DOHH2 (cell line): Measurements from ENCODE around the gene FRS2.

Experiments used
- H3F3A ChIP-seq: fragments of 200-600 bp; sonication (generic), shearing (Covaris generic); 2 replicates; pipeline ENCODE4 v1.6.0; 2016; ENCODE audit warnings: antibody characterized with exemption, mild to moderate bottlenecking; ENCODE audit not compliant: control insufficient read depth, insufficient read depth
- H3K27ac ChIP-seq: fragments of 200-600 bp; sonication (generic); 2 replicates; pipeline ENCODE4 v1.5.1; 2014; ENCODE audit warnings: low read depth, mild to moderate bottlenecking, low read length, moderate library complexity
- H3K27me3 ChIP-seq: fragments of 200-600 bp; sonication (generic); 2 replicates; pipeline ENCODE4 v1.6.1; 2014; ENCODE audit warnings: mild to moderate bottlenecking, low read length, mixed read lengths; ENCODE audit not compliant: control insufficient read depth
- H3K36me3 ChIP-seq: fragments of 200-600 bp; sonication (generic); 2 replicates; pipeline ENCODE4 v1.6.1; 2014; ENCODE audit warnings: mild to moderate bottlenecking, low read length, moderate library complexity, mixed read lengths; ENCODE audit not compliant: control insufficient read depth
- H3K4me1 ChIP-seq: fragments of 200-600 bp; sonication (generic); 2 replicates; pipeline ENCODE4 v1.6.1; 2014; ENCODE audit warnings: mild to moderate bottlenecking, low read length, mixed read lengths; ENCODE audit not compliant: control insufficient read depth
- H3K4me2 ChIP-seq: fragments of 200-600 bp; sonication (generic); 2 replicates; pipeline ENCODE4 v1.6.0; 2014; ENCODE audit warnings: mild to moderate bottlenecking, low read length, moderate library complexity
- H3K4me3 ChIP-seq: fragments of 200-600 bp; sonication (generic); 2 replicates; pipeline ENCODE4 v1.5.1; 2014; ENCODE audit warnings: mild to moderate bottlenecking, low read length, mixed read lengths
- H3K79me2 ChIP-seq: fragments of 200-600 bp; sonication (generic); 2 replicates; pipeline ENCODE4 v1.6.1; 2014; ENCODE audit warnings: mild to moderate bottlenecking, low read length, mixed read lengths; ENCODE audit not compliant: control insufficient read depth
- H3K9me2 ChIP-seq: fragments of 200-600 bp; sonication (generic); replicated peaks from 2 replicates; pipeline ENCODE4 v1.6.1; 2014; ENCODE audit warnings: mild to moderate bottlenecking, low read length, mixed read lengths; ENCODE audit not compliant: control insufficient read depth
- H3K9me3 ChIP-seq: fragments of 200-600 bp; sonication (generic); 2 replicates; pipeline ENCODE4 v1.6.1; 2014; ENCODE audit warnings: antibody characterized with exemption, low read length, mixed read lengths; ENCODE audit not compliant: control insufficient read depth, insufficient read depth
- H4K20me1 ChIP-seq: fragments of 200-600 bp; sonication (generic); 2 replicates; pipeline ENCODE4 v1.6.0; 2014; ENCODE audit warnings: low read depth, mild to moderate bottlenecking, antibody characterized with exemption, low read length, moderate library complexity; ENCODE audit not compliant: control insufficient read depth, insufficient read depth
- EZH2phosphoT487 ChIP-seq: fragments of 200-600 bp; sonication (generic); IDR thresholded peaks from 2 replicates; pipeline ENCODE4 v1.6.1; 2017; ENCODE audit warnings: borderline replicate concordance, mild to moderate bottlenecking, antibody characterized with exemption, low read length, moderate library complexity, mixed read lengths
- TF ChIP-seq, protein P1 (sequence below): fragments of 200-600 bp; sonication (generic); IDR thresholded peaks from one replicate; pipeline ENCODE4 v1.5.1; 2014; ENCODE audit warnings: antibody characterized with exemption, mild to moderate bottlenecking, low read depth, low read length; ENCODE audit not compliant: poor library complexity, severe bottlenecking

The FRS2 gene

DNA sequence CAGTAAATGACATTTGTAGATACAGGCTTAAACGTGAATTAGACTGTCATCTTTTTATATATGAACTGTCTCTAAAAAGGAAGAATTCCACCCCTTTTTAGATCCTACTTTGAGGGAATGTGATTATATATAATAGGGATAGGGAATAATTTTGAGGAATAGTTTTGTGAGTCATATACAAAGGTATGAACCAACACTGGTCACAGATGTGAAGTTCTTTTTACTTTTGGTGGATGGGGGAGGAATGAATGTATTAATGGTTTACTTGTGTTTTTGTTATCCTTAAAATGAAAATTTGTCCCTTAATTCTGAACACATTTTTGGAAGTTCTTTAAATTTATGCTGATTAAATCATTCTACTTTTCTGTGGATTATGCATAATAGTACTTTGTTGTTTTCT, 30.4 kb downstream of the FRS2 start:
- peaks cover 22% of the 10 kb centered on the region for H3K4me1 ChIP-seq
- H3K27ac ChIP-seq = no peak overlapping the region
- H3K27me3 ChIP-seq = no peaks in the 10 kb centered on the region
- no peaks in the 10 kb centered on the region for H3K9me3 ChIP-seq
- H3K79me2 ChIP-seq = peaks cover 79% of the 10 kb centered on the region
- H3F3A ChIP-seq = no peaks in the 10 kb centered on the region
- no peak overlapping the region for H3K4me3 ChIP-seq
- no peaks in the 10 kb centered on the region for H3K36me3 ChIP-seq
- no peaks in the 10 kb centered on the region for H4K20me1 ChIP-seq
- no peak overlapping the region for H3K4me2 ChIP-seq
- H3K9me2 ChIP-seq = no peaks in the 10 kb centered on the region
- no peak for TF ChIP-seq EZH2phosphoT487
- TF ChIP-seq, protein P1, sequence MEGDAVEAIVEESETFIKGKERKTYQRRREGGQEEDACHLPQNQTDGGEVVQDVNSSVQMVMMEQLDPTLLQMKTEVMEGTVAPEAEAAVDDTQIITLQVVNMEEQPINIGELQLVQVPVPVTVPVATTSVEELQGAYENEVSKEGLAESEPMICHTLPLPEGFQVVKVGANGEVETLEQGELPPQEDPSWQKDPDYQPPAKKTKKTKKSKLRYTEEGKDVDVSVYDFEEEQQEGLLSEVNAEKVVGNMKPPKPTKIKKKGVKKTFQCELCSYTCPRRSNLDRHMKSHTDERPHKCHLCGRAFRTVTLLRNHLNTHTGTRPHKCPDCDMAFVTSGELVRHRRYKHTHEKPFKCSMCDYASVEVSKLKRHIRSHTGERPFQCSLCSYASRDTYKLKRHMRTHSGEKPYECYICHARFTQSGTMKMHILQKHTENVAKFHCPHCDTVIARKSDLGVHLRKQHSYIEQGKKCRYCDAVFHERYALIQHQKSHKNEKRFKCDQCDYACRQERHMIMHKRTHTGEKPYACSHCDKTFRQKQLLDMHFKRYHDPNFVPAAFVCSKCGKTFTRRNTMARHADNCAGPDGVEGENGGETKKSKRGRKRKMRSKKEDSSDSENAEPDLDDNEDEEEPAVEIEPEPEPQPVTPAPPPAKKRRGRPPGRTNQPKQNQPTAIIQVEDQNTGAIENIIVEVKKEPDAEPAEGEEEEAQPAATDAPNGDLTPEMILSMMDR = no peak

DNA sequence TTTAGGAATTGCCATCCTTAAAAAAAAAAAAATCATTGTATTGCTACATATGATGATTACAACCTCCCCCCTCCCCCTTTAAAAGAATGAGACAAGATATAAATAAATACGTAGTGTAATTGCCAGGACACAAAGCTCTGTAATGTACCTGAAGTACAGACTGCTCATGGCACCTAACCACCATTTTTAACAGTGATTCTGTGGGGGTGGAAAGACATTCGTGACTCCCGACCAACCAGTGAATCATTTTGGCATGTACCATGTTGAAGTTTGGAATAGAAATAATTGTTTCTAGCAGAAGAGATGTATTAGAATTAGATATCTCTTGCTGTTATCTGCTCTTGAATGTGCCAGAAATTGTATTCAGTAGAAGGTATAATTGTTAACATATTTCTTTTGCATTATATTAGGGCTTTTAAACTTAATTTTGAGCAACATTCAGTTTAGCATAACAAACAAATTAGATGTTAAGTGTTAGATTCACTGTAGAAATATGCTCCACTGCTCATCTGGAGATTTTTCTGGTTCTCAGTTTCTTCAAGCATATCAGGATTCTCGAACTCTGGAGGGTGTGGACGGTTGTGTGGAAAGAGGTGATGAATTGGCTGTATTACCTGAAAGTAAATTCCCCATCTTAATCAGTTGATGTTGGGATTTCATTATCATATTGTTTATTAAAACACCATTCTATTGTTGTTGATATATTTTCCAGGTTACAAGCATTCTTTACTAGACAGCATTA, 31.1 kb downstream of the FRS2 start:
- no peaks in the 10 kb centered on the region for H3K9me2 ChIP-seq
- H3K4me3 ChIP-seq = no peak overlapping the region
- H3K79me2 ChIP-seq = peaks cover 83% of the 10 kb centered on the region
- no peak overlapping the region for H3K27ac ChIP-seq
- TF ChIP-seq, protein P1 = no peak
- no peak for TF ChIP-seq EZH2phosphoT487
- H4K20me1 ChIP-seq = no peaks in the 10 kb centered on the region
- H3K4me2 ChIP-seq = no peak overlapping the region
- no peaks in the 10 kb centered on the region for H3F3A ChIP-seq
- no peaks in the 10 kb centered on the region for H3K9me3 ChIP-seq
- peaks cover 22% of the 10 kb centered on the region for H3K4me1 ChIP-seq
- H3K36me3 ChIP-seq = no peaks in the 10 kb centered on the region
- no peaks in the 10 kb centered on the region for H3K27me3 ChIP-seq

DNA sequence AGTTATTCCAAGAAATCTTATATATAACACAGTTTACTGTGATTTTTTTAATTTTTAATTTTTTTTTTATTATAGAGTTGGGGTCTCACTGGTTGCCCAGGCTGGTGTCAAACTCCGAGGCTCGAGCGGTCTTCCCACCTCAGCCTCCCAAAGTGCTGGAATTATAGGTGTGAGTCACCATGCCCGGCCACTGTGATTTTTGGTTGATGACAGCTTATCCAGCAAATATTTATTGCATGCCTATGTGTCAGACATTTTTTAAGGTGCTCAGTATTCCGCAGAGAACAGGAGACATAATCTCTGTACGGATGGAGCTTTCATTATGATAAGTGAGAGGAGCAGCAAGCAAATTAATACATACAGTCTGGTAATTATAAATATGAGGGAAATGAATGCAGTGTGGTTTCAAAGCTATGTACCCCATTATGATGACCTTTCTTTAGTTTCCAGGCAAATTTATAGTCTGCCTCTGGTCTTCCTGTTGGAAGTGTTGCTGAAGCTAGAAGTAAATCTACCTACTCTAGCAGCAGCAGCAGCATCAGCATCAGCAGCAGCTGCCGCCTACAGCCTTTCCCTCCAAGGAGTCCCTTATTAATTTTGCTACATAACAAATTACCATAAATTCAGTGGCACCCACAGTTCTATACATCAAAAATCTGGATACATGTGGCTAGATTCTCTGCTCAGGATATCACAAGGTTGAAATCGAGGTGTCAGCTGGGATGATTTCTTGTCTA, 32.3 kb downstream of the FRS2 start:
- no peak overlapping the region for H3K4me2 ChIP-seq
- no peak for TF ChIP-seq EZH2phosphoT487
- TF ChIP-seq, protein P1 = no peak

More for the DNA sequence above, 32.3 kb downstream of the FRS2 start:
- no peaks in the 10 kb centered on the region for H4K20me1 ChIP-seq
- peaks cover 18% of the 10 kb centered on the region for H3K4me1 ChIP-seq
- no peaks in the 10 kb centered on the region for H3K27me3 ChIP-seq
- H3K9me2 ChIP-seq = no peaks in the 10 kb centered on the region
- H3K9me3 ChIP-seq = no peaks in the 10 kb centered on the region
- H3K36me3 ChIP-seq = no peaks in the 10 kb centered on the region
- H3K27ac ChIP-seq = no peak overlapping the region
- H3K4me3 ChIP-seq = no peak overlapping the region
- no peaks in the 10 kb centered on the region for H3F3A ChIP-seq
- peaks cover 80% of the 10 kb centered on the region for H3K79me2 ChIP-seq
